ENCODE data around the gene NPY4R. TPM values are rescaled to one million over a fixed set of nuclear protein-coding genes. Genes with fewer than 3 reads are reported as not detected.
"Not testable (repeated sequence)": the region's sequence is repeated elsewhere in the genome, so short reads cannot be mapped to it uniquely, and the experiment has no call there.

NPY4R gene
- not detected for polyA plus RNA-seq (ENCODE audit: insufficient read length)

- not testable (repeated sequence) for DNase-seq (ENCODE audit: low read depth)
Observed at GRCh38 chr10:46465765-46466164, at the start of gene NPY4R. Gene NPY4R (minus strand): TSS chr10:46465958. CDS start chr10:46462635, 3,323 bp downstream.

DNA sequence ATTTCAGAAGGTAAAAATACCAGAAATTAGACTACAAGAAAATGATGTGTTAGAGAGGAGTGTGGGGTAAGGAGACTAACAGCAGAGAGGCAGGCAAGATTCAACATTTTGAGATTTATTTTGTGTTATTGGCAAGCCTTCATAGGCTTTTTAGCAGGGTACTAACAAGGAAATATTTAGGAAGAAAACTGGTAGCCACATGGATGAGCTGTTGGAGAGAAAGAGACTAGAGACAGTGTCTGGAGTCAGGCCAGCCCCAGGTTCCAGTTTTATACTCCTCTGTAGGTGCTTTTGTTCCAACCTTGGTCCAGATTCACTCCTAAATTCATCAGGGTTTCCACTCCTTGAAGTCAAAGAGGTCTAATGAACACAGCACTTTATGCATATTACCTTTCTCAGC lies 49.6 kb upstream of the NPY4R start:
- no peak for DNase-seq (ENCODE audit: low read depth)

DNA sequence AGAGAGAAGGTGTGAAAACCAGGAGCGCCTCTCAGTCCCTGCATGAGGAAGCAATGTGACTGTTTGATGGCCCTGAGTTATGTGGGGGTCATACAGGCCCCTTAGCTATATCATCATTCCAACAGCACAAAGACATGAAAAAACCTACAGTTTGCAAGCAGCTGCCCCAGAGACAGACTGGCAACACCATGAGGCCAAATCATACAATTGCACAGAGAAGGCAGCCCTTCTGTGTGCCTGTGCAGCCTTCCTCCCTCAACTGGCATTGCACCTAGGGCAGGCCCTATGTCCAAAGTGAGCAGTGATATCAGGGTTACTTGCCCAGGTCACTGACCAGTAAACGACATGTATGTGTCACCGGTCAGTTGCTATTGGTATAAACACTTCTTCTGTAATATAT lies 49.1 kb upstream of the NPY4R start:
- DNase-seq (ENCODE audit: low read depth), result no peak

DNA sequence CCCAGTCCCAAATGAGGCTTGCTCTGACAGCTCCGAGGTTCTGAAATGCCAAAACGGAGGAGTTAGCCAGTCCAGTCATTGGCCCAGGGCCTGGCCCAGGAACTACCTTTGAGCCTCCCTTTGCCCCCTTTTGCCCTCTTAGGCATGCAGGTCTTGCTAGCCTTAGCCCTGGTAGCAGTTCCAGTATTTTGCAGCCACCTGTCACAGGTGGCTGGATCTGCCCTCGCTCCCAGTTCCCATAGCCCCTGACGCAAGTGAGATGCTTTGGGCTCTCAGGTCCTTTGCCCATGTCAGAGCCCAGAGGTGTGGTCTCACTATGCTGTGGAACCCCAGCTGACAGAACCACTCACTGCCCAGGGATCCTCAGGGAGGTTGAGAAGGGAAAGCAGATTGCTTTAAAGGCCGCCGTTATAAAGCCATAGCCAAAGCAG lies 48.7 kb upstream of the NPY4R start:
- DNase-seq (ENCODE audit: low read depth), result no peak

GRCh38 chr10:46513333-46513732 lies 47.6 kb upstream of the NPY4R start:
- DNase-seq (ENCODE audit: low read depth), result not testable (repeated sequence)

DNA sequence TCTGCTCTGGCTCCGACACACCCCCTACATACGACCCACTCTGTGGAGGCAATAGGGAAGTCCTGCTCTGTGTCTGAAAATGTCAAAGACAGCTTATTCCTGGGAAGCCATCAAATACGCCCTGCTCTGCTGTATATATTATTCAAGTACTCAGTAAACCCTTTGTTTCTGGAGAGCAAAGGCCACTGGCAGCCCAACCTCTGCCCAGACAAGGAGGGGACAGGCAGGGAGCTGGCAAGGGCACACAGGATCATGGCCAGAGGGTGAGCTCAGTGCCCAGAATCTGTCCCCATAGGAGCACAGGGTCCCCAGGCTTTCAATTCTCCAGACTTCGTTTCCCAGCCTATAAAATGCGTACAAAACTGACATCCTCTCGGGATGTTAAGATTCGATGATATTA lies 47.0 kb upstream of the NPY4R start:
- DNase-seq (ENCODE audit: low read depth), result not testable (repeated sequence)

GRCh38 chr10:46512002-46512401 lies 46.2 kb upstream of the NPY4R start:
- DNase-seq (ENCODE audit: low read depth), result not testable (repeated sequence)

- not testable (repeated sequence) for DNase-seq (ENCODE audit: low read depth)
Observed at GRCh38 chr10:46499990-46500389, 34.2 kb upstream of the NPY4R start.

GRCh38 chr10:46498985-46499703 lies 33.4 kb upstream of the NPY4R start:
- DNase-seq (ENCODE audit: low read depth), result not testable (repeated sequence)

DNA sequence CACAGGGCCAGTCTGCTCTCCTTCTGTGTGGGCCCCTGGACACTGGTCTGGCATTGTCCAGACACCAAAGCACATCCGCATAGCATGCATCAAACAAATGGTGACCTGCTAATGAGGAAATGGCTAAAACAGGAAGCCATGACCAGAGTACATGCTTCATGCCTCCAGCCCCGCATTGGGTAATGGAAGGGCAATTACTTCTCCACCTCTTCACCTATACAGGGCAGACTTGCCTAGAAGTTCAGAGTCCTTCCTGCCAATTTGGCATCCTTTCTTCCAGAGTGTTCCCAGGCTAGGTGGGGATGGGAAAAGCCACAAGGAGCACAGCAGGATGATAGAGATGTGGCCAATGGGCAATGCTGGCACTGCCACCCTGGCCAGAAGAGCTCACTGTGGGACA lies 32.1 kb upstream of the NPY4R start:
- not testable (repeated sequence) for DNase-seq (ENCODE audit: low read depth)

GRCh38 chr10:46497401-46497800 lies 31.6 kb upstream of the NPY4R start:
- DNase-seq (ENCODE audit: low read depth), result not testable (repeated sequence)

GRCh38 chr10:46491364-46492114 lies 25.8 kb upstream of the NPY4R start:
- not testable (repeated sequence) for DNase-seq (ENCODE audit: low read depth)

DNA sequence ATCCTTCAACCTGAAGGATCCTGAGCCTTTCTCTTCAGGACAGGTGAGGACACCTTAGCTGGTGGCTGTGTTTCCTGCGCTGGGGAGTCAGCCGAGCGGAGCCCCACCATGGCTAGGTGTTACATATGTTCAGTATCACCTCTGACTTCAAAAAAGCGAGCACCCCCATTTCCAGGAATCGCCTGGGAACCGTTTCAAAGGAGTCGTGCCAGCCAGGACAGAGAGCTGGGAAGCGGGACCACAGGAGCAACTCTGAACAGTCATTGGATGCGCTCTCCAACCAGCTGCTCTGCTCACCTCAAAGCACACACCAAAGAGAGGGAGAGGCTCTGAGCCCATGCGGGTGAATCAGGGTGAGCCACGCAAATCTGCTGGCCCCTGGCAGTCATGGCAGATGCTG lies 24.5 kb upstream of the NPY4R start:
- DNase-seq (ENCODE audit: low read depth), result not testable (repeated sequence)

GRCh38 chr10:46486459-46486858 lies 20.7 kb upstream of the NPY4R start:
- DNase-seq (ENCODE audit: low read depth), result not testable (repeated sequence)

GRCh38 chr10:46474746-46475320 lies 9.1 kb upstream of the NPY4R start:
- DNase-seq (ENCODE audit: low read depth), result not testable (repeated sequence)

GRCh38 chr10:46473758-46474157 lies 8.0 kb upstream of the NPY4R start:
- DNase-seq (ENCODE audit: low read depth), result not testable (repeated sequence)

DNA sequence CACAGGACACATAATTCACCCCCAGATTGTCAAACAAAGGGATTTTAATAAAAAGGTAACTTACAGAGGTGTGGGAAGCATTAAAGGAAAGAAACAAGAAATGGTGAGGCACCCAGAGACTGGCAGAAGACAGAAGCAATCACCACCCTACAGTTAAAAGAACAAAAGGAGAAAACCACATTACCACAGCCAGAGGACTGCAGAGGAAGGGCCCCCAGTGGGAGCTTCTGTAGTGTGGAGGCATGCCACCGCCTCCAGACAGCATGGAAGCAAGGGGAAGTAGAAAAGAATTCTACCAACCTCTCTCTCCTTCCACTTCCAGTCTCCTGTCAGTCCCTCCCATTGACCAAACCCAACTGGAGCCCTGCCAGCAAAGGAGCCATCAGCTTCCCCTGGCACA lies 4.4 kb upstream of the NPY4R start:
- DNase-seq (ENCODE audit: low read depth), result not testable (repeated sequence)

- DNase-seq (ENCODE audit: low read depth), result not testable (repeated sequence)
Observed at GRCh38 chr10:46468119-46468809, 2.5 kb upstream of the NPY4R start.

GRCh38 chr10:46463608-46464007 lies 2.1 kb downstream of the NPY4R start:
- DNase-seq (ENCODE audit: low read depth), result not testable (repeated sequence)

- DNase-seq (ENCODE audit: low read depth), result not testable (repeated sequence)
Observed at GRCh38 chr10:46462276-46462675, 3.5 kb downstream of the NPY4R start.

DNA sequence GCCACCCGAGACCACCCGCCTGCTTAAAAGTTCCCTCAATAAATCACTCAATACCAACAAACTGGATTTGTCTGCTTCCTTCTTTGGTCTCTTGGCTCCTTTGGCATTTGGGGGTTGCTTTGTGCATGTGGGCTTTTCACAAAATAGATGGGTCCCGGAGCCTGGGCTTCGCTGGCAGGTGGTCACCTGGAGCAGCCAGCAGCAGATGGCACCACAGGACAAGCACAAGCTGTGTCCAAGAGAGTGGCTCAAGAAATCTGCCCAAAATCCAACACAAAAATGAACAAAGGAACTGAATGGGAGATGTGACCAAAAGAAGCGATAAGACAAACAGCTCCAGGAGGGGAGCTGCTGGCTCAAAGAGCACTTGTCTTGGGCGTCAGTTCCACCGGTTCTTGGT lies 6.2 kb downstream of the NPY4R start:
- not testable (repeated sequence) for DNase-seq (ENCODE audit: low read depth)

DNA sequence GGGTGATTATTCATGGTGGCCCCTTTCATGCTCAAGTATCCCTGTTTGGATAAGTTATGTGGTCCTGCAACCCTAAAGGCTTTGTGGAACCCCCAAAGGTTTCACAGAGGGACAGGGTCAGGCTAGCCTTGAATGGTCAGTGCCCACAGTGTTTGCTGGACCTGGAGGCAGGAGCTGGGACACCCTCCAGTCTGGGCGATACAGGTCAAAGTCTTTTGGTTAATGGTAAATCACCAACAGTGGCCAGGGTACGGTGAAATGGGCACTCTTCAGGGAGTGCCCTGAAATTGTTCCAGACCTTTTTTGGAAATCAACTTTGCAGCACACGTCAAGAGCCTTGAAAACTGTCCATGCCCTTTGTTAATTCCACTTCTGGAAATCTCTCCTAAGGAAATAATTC lies 8.7 kb downstream of the NPY4R start:
- DNase-seq (ENCODE audit: low read depth), result not testable (repeated sequence)
